ENCODE results near the gene MUC5B. TPM values are rescaled to one million over a fixed set of nuclear protein-coding genes. Genes with fewer than 3 reads are reported as not detected.

The MUC5B gene
- total and polyA plus RNA-seq, 2 donors from 2014 or later: 0.38 TPM; not detected in 1

DNA sequence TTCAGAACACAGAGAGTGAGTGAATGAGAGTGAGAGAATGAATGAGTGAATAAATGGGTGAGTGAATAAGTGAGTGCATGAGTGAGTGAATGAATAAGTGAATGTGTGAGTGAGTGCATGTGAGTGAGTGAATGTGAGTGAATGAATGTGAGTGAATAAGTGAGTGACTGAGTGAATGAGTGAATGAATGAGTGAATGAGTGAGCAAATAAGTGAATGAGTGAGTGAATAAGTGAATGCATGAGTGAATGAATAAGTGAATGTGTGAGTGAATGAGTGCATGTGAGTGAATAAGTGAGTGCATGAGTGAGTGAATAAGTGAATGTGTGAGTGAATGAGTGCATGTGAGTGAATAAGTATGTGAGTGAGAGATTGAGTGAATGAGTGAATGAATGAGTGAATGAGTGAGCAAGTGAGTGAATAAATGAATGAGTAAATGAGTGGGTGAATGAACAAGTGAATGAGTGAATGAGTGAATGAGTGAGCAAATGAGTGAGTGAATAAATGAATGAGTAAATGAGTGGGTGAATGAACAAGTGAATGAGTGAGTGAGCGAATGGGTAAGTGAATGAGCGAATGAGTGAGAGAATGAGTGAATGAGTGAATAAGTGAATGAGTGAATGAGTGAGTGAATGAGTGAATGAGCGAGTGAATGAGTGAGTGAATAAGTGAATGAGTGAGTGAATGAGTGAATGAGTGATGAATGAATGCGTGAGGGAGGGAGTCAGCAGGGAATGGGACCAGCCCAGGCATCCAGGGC lies 21.3 kb upstream of the MUC5B start:
- H3K9ac ChIP-seq (ENCODE audit: low read length in 3 of 3): no peak overlapping the region
- FAIRE-seq (no peak), DNase-seq (no peak)
- no peaks in the 10 kb centered on the region for H3K9me3 ChIP-seq (ENCODE audit: control insufficient read depth in 2 of 3, insufficient read depth in 1 of 3, low read length in 3 of 3)
- H3K36me3 ChIP-seq (ENCODE audit: control insufficient read depth in 2 of 3, insufficient read depth in 3 of 3, low read length in 3 of 3): no peaks in the 10 kb centered on the region
- TF ChIP-seq, protein P1, sequence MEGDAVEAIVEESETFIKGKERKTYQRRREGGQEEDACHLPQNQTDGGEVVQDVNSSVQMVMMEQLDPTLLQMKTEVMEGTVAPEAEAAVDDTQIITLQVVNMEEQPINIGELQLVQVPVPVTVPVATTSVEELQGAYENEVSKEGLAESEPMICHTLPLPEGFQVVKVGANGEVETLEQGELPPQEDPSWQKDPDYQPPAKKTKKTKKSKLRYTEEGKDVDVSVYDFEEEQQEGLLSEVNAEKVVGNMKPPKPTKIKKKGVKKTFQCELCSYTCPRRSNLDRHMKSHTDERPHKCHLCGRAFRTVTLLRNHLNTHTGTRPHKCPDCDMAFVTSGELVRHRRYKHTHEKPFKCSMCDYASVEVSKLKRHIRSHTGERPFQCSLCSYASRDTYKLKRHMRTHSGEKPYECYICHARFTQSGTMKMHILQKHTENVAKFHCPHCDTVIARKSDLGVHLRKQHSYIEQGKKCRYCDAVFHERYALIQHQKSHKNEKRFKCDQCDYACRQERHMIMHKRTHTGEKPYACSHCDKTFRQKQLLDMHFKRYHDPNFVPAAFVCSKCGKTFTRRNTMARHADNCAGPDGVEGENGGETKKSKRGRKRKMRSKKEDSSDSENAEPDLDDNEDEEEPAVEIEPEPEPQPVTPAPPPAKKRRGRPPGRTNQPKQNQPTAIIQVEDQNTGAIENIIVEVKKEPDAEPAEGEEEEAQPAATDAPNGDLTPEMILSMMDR (IDR thresholded peaks at IDR 0.05; ENCODE audit: borderline replicate concordance, extremely low read depth, insufficient read depth): no peak
- peaks cover 4% of the 10 kb centered on the region for H3K27me3 ChIP-seq (ENCODE audit: control insufficient read depth, insufficient read depth, low read length)
- H3K4me1 ChIP-seq (ENCODE audit: control insufficient read depth in 2 of 3, insufficient read depth in 2 of 3, low read depth in 1 of 3, low read length in 3 of 3): no peaks in the 10 kb centered on the region
- H3K27ac ChIP-seq (ENCODE audit: low read depth in 2 of 2, low read length in 2 of 2): no peak overlapping the region
- no peak overlapping the region for H3K4me3 ChIP-seq (ENCODE audit: low read length in 3 of 3)
- intact Hi-C loops (cut with DNase I): loop anchor here (5.0 kb wide), 1 partner anchor 316 kb away; no protein-coding TSS in a partner anchor

DNA sequence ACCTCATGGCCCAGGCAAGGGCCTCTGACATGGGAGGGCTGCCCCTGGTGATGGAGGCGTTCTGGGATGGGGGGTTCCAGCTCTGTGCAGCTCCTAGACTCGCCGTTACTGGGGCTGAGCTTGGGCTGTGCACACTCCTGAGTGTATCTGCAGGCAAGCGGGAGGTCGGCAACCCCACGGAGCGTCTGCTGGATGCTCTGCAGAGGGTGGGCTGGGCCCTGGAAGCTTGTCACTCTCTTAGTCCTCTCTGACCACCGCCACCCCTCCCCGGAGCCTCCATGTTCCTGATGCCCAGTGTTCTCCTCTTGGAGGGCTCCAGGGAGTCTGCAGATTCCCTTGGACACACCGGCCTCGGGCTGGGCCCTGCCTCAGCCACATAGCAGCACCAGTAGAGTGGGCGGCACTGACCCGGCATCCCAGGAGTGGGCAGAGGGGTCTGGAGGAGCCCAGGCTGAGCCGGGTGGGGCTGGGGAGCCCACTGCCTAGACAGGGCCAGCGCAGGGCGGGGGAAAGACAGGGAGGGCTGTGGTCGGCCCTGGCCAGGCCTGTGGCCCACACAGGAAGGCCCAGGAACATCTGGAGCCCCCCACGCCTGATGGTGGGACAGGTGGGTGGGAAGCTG lies 20.6 kb upstream of the MUC5B start:
- H3K27me3 ChIP-seq (ENCODE audit: control insufficient read depth, insufficient read depth, low read length): peaks cover 4% of the 10 kb centered on the region
- no peak overlapping the region for H3K27ac ChIP-seq (ENCODE audit: low read depth in 2 of 2, low read length in 2 of 2)
- no peak for FAIRE-seq
- no peaks in the 10 kb centered on the region for H3K36me3 ChIP-seq (ENCODE audit: control insufficient read depth in 2 of 3, insufficient read depth in 3 of 3, low read length in 3 of 3)
- H3K4me1 ChIP-seq (ENCODE audit: control insufficient read depth in 2 of 3, insufficient read depth in 2 of 3, low read depth in 1 of 3, low read length in 3 of 3): no peaks in the 10 kb centered on the region
- intact Hi-C loops (cut with DNase I): loop anchor here (5.0 kb wide), 1 partner anchor 315 kb away; no protein-coding TSS in a partner anchor
- no peak overlapping the region for H3K9ac ChIP-seq (ENCODE audit: low read length in 3 of 3)
- H3K4me3 ChIP-seq (ENCODE audit: low read length in 3 of 3): no peak overlapping the region
- no peaks in the 10 kb centered on the region for H3K9me3 ChIP-seq (ENCODE audit: control insufficient read depth in 2 of 3, insufficient read depth in 1 of 3, low read length in 3 of 3)
- TF ChIP-seq, protein P1 (IDR thresholded peaks at IDR 0.05; ENCODE audit: borderline replicate concordance, extremely low read depth, insufficient read depth): no peak
- DNase-seq: peak in 2 of 5 donors; percentile 44 to 65

DNA sequence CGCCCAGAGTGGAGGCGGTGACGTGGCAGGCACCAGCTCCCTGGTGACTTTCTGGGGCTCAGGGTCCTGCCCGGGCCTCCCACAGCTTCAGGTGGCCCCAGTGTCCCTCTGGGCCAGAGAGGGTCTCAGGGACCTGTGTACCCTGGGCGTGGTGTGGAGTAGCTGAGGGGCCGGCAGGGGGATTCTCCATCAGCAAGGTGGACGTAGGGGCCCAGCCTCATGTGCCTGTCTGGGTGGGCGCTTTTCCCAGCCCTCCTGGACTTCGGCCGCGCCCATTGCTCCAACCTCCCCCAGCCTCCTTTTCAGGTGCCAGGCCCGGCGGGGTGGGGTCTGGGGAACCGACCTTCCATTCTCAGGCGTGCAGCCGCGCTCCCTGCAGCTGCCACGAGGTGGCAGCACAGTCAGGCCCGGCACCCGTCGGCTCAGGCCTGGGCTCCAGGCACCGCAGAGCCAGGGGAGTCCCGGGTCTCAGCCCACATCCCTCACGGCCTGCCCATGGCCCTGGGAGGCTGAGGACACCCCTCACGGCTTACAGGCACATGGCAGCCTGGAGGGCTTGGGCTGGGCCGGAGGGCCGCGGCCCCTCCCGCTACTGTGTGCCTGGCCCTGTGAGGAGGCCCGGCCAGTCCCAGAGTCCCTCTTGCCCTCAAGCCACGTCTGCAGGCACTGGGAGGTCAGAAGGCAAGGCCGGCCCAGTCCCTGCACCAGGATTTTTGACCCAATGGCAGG lies 19.9 kb upstream of the MUC5B start:
- Histone ChIP-seq H3K4me3 (ENCODE audit: low read length in 3 of 3) (no peak overlapping the region), H3K4me1 (ENCODE audit: control insufficient read depth in 2 of 3, insufficient read depth in 2 of 3, low read depth in 1 of 3, low read length in 3 of 3) (no peaks in the 10 kb centered on the region), H3K36me3 (ENCODE audit: control insufficient read depth in 2 of 3, insufficient read depth in 3 of 3, low read length in 3 of 3) (no peaks in the 10 kb centered on the region), H3K9me3 (ENCODE audit: control insufficient read depth in 2 of 3, insufficient read depth in 1 of 3, low read length in 3 of 3) (no peaks in the 10 kb centered on the region), H3K27me3 (ENCODE audit: control insufficient read depth, insufficient read depth, low read length) (peaks cover 4% of the 10 kb centered on the region), H3K27ac (ENCODE audit: low read depth in 2 of 2, low read length in 2 of 2) (no peak overlapping the region), H3K9ac (ENCODE audit: low read length in 3 of 3) (no peak overlapping the region)
- DNase-seq (peak; percentile 53 to 83 (median 67)), FAIRE-seq (no peak)
- TF ChIP-seq, protein P1 (IDR thresholded peaks at IDR 0.05; ENCODE audit: borderline replicate concordance, extremely low read depth, insufficient read depth): peak; percentile 93
- intact Hi-C loops (cut with DNase I): loop anchor here (5.0 kb wide), 1 partner anchor 314 kb away; no protein-coding TSS in a partner anchor
